Kidney (tissue), 14 donors: ENCODE measurements around the gene FRMD4A. TPM values are rescaled to one million over a fixed set of nuclear protein-coding genes. Genes with fewer than 3 reads are reported as not detected.

Experiments used
- DNase-seq, 5 donors: peaks; one replicate each; pipeline ENCODE4 v3.0.0-alpha.2; 2013 to 2020
- FAIRE-seq: peaks from 2 replicates; lab custom pipeline; 2012; peaks lifted over from hg19 to GRCh38; lab: Jason Lieb, UNC
- H3K27ac ChIP-seq, 2 donors: one replicate each; pipeline ENCODE4 v1.7.0; 2013; ENCODE audit warnings: low read depth in 2 of 2, low read length in 2 of 2, inconsistent platforms in 1 of 2
- H3K27me3 ChIP-seq: one replicate; pipeline ENCODE4 v1.7.1; 2013; ENCODE audit warnings: low read length, inconsistent platforms; ENCODE audit not compliant: control insufficient read depth, insufficient read depth
- H3K36me3 ChIP-seq, 3 donors: one replicate each; pipeline versions ENCODE4 v1.7.0 to v1.7.1; 2013; ENCODE audit warnings: low read length in 3 of 3, control low read depth in 1 of 3, inconsistent platforms in 1 of 3; ENCODE audit not compliant: insufficient read depth in 3 of 3, control insufficient read depth in 2 of 3
- H3K4me1 ChIP-seq, 3 donors: one replicate each; pipeline versions ENCODE4 v1.7.0 to v1.7.1; 2013; ENCODE audit warnings: low read length in 3 of 3, inconsistent platforms in 1 of 3, low read depth in 1 of 3; ENCODE audit not compliant: control insufficient read depth in 2 of 3, insufficient read depth in 2 of 3
- H3K4me3 ChIP-seq, 3 donors: one replicate each; pipeline versions ENCODE4 v1.7.0 to v1.8.1; 2013; ENCODE audit warnings: low read length in 3 of 3, control low read depth in 1 of 3, inconsistent platforms in 1 of 3
- H3K9ac ChIP-seq, 3 donors: one replicate each; pipeline versions ENCODE4 v1.7.0 to v1.7.1; 2013; ENCODE audit warnings: low read length in 3 of 3, control low read depth in 1 of 3, inconsistent platforms in 1 of 3
- H3K9me3 ChIP-seq, 3 donors: one replicate each; pipeline versions ENCODE4 v1.7.0 to v1.7.1; 2013; ENCODE audit warnings: low read length in 3 of 3, control low read depth in 1 of 3, inconsistent platforms in 1 of 3; ENCODE audit not compliant: control insufficient read depth in 2 of 3, insufficient read depth in 1 of 3
- CTCF ChIP-seq: IDR thresholded peaks from 3 replicates; pipeline ENCODE4 v1.5.1; 2012; ENCODE audit warnings: mild to moderate bottlenecking, moderate library complexity, borderline replicate concordance; ENCODE audit not compliant: insufficient read depth; ENCODE audit errors: extremely low read depth
- intact Hi-C: fragments of 100-400 bp; cut with DNase I; formaldehyde crosslinking; loops from one replicate; pipeline ENCODE4 v1.11.1; 2022
- polyA plus RNA-seq: library from polyadenylated mRNA; stranded (reverse); fragments of 350-450 nt; fragmentation: Illumina TruSeq; extraction: RNeasy Lipid Tissue Mini Kit (QIAGEN cat#74804); gene quantifications from one replicate; pipeline ENCODE4 v1.2.3, GENCODE V29; 2014; ENCODE audit warnings: low read depth, low replicate concordance; ENCODE audit not compliant: insufficient read depth
- total RNA-seq: library from RNA; stranded (reverse); fragmentation: NEBNext Ultra II Directional; extraction: Animal tissue kit (Norgen Biotek cat#: 25700); gene quantifications from one replicate; pipeline ENCODE4 v1.2.1, GENCODE V29; 2021
- donor health status: control.
- donor health status: control.
- donor health status: control.
- donor health status: control.
- donor health status: control.
- donor health status: DM: yes; HTN: yes; CAD: no.
- donor health status: Normal renal cell carcinoma (clear cell type).

FRMD4A gene
- total and polyA plus RNA-seq, 2 donors from 2014 or later: 16.0 to 68.2 TPM

DNA sequence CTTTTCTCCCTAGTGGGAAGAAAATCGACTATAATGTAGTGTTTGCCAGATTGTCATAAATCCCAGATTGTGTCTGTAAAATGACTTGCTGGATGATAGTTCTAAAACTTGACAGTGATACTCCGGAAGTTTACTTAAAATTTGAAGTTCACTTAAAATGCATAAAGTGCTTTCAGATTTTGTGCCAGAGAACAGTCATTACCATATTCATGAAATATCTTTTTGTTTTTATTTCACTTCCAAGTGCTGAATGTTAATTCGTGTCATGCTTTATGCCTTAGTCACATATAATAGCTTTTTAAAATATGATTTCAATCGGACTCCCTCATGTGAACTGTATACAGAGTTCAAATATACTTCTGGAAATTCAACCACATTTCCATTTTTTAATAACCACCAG is 713.6 kb downstream of the FRMD4A start:
- H3K9ac ChIP-seq: no peak overlapping the region
- no peaks in the 10 kb centered on the region for H3K27me3 ChIP-seq
- no peak overlapping the region for H3K4me3 ChIP-seq
- no peak for TF ChIP-seq CTCF
- intact Hi-C loops: no loop called here
- H3K36me3 ChIP-seq: peaks cover 0 to 28% (median 11%) of the 10 kb centered on the region in 3 donors
- no peak for FAIRE-seq
- no peaks in the 10 kb centered on the region for H3K9me3 ChIP-seq
- H3K27ac ChIP-seq: no peak overlapping the region
- DNase-seq: no peak
- no peaks in the 10 kb centered on the region for H3K4me1 ChIP-seq

GRCh38 chr10:13615650-13616300 is 714.9 kb downstream of the FRMD4A start:
- H3K36me3 ChIP-seq: peaks cover 0 to 26% (median 14%) of the 10 kb centered on the region in 3 donors
- H3K27ac ChIP-seq: no peak overlapping the region
- FAIRE-seq (no peak), DNase-seq (peak in 2 of 5 donors; percentile 29 to 37)
- no peaks in the 10 kb centered on the region for H3K4me1 ChIP-seq
- H3K9ac ChIP-seq: no peak overlapping the region
- TF ChIP-seq CTCF: no peak
- H3K9me3 ChIP-seq: no peaks in the 10 kb centered on the region
- H3K27me3 ChIP-seq: no peaks in the 10 kb centered on the region
- intact Hi-C loops: no loop called here
- H3K4me3 ChIP-seq: no peak overlapping the region

DNA sequence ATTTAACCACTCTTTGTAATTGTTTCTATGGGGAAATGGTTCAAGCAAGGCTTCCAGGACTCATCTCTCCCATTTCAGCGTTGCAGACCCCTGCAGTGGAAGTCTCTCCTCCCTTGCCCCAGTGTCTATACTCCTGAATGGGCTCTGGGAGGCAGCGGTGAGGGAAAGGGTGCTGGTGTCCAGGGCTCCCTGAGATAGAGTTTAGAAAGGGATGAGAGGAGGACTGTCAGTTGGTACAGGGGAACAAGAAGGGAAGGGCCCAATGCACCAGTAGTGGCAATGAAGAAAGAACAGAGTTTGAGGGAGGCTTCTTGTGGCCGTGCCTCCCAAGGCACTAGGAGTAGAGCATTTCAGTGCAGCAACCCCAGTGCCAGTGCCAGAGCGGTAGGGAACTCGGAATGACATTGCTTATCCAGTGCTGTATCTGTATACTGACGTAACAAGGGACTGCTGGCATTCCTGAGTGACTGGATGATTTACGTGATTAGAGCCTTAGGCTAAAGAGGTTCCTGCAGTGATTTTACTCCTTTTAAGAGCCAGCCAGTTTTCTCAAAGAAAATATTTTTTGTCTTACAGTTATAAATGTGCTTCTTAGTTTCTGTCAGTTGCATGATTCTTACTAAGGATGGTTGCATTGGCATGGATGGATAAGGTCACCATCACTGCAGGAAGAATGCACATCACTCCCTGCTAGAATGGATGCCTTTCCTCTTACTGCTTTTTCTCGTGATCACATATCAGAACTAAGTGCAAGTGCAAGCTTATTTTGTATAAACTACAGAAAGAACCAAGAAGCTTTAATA is 716.0 kb downstream of the FRMD4A start:
- Histone ChIP-seq H3K4me1 (no peaks in the 10 kb centered on the region), H3K36me3 (peaks cover 0 to 36% (median 20%) of the 10 kb centered on the region in 3 donors), H3K27ac (no peak overlapping the region), H3K27me3 (no peaks in the 10 kb centered on the region), H3K4me3 (no peak overlapping the region), H3K9me3 (no peaks in the 10 kb centered on the region), H3K9ac (no peak overlapping the region)
- no peak for FAIRE-seq
- intact Hi-C loops: no loop called here
- peak in 4 of 5 donors; percentile 49 to 83 (median 68) for DNase-seq
- TF ChIP-seq CTCF: no peak
